OCI-LY3 (cell line): ENCODE data around the gene STX16.

ENCODE experiments used
- H2AFZ ChIP-seq: fragments of 200-600, 300-600 bp; shearing (Covaris generic); 2 replicates; pipeline ENCODE4 v1.6.0; 2014; ENCODE audit warnings: antibody characterized with exemption, low read depth, low read length
- H3K27ac ChIP-seq: fragments of 200-600, 300-600 bp; sonication (generic); 2 replicates; pipeline ENCODE4 v1.5.1; 2014; ENCODE audit warnings: mild to moderate bottlenecking, low read length, moderate library complexity, mixed read lengths
- H3K27me3 ChIP-seq: fragments of 200-600, 300-600 bp; sonication (generic); 2 replicates; pipeline ENCODE4 v1.6.1; 2014; ENCODE audit warnings: low read depth, low read length, mixed read lengths
- H3K36me3 ChIP-seq: fragments of 200-600, 300-600 bp; sonication (generic); replicated peaks from 2 replicates; pipeline ENCODE3; 2014; ENCODE audit warnings: low read depth, low read length, mixed read lengths
- H3K4me1 ChIP-seq: fragments of 300-600, 200-600 bp; sonication (generic); 2 replicates; pipeline ENCODE4 v1.6.1; 2014; ENCODE audit warnings: low read length, mixed read lengths
- H3K4me2 ChIP-seq: fragments of 200-600, 300-600 bp; sonication (generic); 2 replicates; pipeline ENCODE4 v1.6.1; 2014; ENCODE audit warnings: low read length, mixed read lengths
- H3K4me3 ChIP-seq: fragments of 300-600, 200-600 bp; sonication (generic); 2 replicates; pipeline ENCODE4 v1.5.1; 2014; ENCODE audit warnings: antibody characterized with exemption, mild to moderate bottlenecking, low read length, moderate library complexity
- H3K79me2 ChIP-seq: fragments of 300-600, 200-600 bp; shearing (Covaris generic); 2 replicates; pipeline ENCODE4 v1.6.1; 2014; ENCODE audit warnings: mild to moderate bottlenecking, low read length, mixed read lengths
- H3K9ac ChIP-seq: fragments of 300-600, 200-600 bp; shearing (Covaris generic); 2 replicates; pipeline ENCODE4 v1.6.0; 2014; ENCODE audit warnings: mild to moderate bottlenecking, low read length, moderate library complexity
- H3K9me3 ChIP-seq: fragments of 200-600, 300-600 bp; shearing (Covaris generic); 2 replicates; pipeline ENCODE4 v1.6.1; 2014; ENCODE audit warnings: low read length, mixed read lengths; ENCODE audit not compliant: insufficient read depth
- H4K20me1 ChIP-seq: fragments of 200-600, 300-600 bp; sonication (generic); 2 replicates; pipeline ENCODE4 v1.6.1; 2016; ENCODE audit warnings: low read length, mixed read lengths; ENCODE audit not compliant: insufficient read depth
- EZH2phosphoT487 ChIP-seq: fragments of 200-600 bp; shearing (Covaris generic); IDR thresholded peaks from 2 replicates; pipeline ENCODE4 v1.6.1; 2018; ENCODE audit warnings: antibody characterized with exemption, mixed run types, low read depth
- TF ChIP-seq, protein P1 (sequence below): fragments of 200-600, 300-600 bp; sonication (generic); IDR thresholded peaks from 2 replicates; pipeline ENCODE4 v1.5.1; 2014; ENCODE audit warnings: antibody characterized with exemption, low read length, low read depth

Gene STX16

DNA sequence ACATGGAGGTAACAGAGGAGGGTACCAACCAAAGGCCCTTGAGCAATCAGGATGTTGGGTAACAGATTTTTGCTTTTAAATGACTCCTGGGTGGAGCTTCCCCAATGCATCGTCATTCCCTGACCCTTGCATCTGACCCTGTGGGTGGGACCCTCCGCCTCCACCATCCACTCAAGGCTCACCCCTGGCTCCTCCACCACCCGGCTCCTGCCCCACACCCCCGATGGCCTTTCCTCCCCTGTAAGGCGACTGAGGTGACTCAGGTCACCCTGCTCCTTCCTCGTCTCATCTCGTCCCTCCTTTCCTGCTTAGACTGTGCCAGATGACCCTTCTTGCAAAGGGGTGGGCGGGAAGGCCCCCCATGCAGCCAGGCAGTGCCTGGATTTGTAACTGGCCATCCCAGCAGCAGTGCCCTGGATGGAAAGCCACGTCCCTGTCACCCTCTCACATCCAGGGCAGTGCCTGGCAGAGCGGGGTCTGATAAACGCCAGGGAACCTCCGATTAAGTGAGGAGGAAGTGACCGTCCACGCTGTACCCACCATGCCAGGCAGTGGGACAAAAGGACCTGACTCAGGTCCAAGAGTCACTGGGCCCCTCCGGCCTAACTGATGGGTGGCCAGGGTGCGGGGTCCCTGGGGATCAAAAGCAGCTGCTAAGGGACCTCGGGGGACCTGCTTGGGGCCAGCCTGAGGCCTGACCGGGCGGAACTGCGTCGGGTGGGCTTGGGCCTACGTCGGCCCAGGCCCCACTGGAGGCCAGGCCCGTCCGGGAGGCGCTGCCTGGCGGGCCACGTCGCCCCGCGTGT lies 40.9 kb downstream of the STX16 start:
- Histone ChIP-seq H3K36me3 (peaks cover 15% of the 10 kb centered on the region), H2AFZ (peak overlapping the region; percentile 87)

DNA sequence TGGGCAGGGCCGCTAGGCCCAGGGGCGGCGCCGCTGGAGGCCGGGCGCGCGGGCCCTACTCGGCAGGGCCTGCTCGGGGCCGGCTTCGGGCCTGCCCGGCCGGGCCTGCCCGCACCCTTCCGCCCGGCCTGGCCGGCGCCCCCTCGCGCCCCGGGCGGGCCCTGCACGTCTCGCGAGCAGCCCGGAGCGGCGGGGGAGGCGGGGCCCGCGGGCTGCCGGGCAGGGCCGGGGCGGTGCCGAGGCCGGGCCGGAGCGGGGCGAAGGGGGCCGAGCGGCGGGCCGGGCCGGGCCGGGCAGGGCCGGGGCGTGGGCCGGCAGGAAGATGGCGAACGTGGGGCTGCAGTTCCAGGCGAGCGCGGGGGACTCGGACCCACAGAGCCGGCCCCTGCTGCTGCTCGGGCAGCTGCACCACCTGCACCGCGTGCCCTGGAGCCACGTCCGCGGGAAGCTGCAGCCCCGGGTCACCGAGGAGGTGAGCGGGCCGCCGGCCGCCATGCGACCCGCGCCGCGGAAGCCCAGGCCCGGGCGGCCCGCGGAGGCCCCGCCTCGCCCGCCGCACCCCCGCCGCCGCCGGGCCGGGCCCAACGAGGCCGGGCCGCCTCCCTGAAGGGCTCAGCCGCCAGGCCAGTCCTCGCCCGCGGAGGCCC lies 41.6 kb downstream of the STX16 start, which contains the start of gene NPEPL1:
NPEPL1 (plus strand) TSS at position 222 of the 647 bp plus-strand sequence; CDS start at position 323, 101 bp downstream.
- Histone ChIP-seq H3K9me3 (no peaks in the 10 kb centered on the region), H3K4me3 (peak within 1 kb of the TSS; percentile 79), H3K27ac (no peak within 1 kb of the TSS), H3K4me2 (peak within 1 kb of the TSS; percentile 82), H4K20me1 (no peaks in the 10 kb centered on the region), H3K4me1 (peaks cover 13% of the 10 kb centered on the region), H3K9ac (peak within 1 kb of the TSS; percentile 73), H3K36me3 (peaks cover 17% of the 10 kb centered on the region), H3K27me3 (no peaks in the 10 kb centered on the region), H2AFZ (peak within 1 kb of the TSS; percentile 87), H3K79me2 (peaks cover 10% of the 10 kb centered on the region)
- no peak for TF ChIP-seq EZH2phosphoT487
- TF ChIP-seq, protein P1, sequence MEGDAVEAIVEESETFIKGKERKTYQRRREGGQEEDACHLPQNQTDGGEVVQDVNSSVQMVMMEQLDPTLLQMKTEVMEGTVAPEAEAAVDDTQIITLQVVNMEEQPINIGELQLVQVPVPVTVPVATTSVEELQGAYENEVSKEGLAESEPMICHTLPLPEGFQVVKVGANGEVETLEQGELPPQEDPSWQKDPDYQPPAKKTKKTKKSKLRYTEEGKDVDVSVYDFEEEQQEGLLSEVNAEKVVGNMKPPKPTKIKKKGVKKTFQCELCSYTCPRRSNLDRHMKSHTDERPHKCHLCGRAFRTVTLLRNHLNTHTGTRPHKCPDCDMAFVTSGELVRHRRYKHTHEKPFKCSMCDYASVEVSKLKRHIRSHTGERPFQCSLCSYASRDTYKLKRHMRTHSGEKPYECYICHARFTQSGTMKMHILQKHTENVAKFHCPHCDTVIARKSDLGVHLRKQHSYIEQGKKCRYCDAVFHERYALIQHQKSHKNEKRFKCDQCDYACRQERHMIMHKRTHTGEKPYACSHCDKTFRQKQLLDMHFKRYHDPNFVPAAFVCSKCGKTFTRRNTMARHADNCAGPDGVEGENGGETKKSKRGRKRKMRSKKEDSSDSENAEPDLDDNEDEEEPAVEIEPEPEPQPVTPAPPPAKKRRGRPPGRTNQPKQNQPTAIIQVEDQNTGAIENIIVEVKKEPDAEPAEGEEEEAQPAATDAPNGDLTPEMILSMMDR = no peak

More for the DNA sequence above, 40.9 kb downstream of the STX16 start:
- H3K4me3 ChIP-seq = peak overlapping the region; percentile 65
- TF ChIP-seq, protein P1 = no peak
- TF ChIP-seq EZH2phosphoT487 = no peak
- no peaks in the 10 kb centered on the region for H3K9me3 ChIP-seq
- H3K4me1 ChIP-seq = peaks cover 13% of the 10 kb centered on the region
- H3K27ac ChIP-seq = no peak overlapping the region
- H4K20me1 ChIP-seq = no peaks in the 10 kb centered on the region
- H3K9ac ChIP-seq = peak overlapping the region; percentile 59
- peaks cover 10% of the 10 kb centered on the region for H3K79me2 ChIP-seq
- H3K27me3 ChIP-seq = no peaks in the 10 kb centered on the region
- H3K4me2 ChIP-seq = peak overlapping the region; percentile 64

DNA sequence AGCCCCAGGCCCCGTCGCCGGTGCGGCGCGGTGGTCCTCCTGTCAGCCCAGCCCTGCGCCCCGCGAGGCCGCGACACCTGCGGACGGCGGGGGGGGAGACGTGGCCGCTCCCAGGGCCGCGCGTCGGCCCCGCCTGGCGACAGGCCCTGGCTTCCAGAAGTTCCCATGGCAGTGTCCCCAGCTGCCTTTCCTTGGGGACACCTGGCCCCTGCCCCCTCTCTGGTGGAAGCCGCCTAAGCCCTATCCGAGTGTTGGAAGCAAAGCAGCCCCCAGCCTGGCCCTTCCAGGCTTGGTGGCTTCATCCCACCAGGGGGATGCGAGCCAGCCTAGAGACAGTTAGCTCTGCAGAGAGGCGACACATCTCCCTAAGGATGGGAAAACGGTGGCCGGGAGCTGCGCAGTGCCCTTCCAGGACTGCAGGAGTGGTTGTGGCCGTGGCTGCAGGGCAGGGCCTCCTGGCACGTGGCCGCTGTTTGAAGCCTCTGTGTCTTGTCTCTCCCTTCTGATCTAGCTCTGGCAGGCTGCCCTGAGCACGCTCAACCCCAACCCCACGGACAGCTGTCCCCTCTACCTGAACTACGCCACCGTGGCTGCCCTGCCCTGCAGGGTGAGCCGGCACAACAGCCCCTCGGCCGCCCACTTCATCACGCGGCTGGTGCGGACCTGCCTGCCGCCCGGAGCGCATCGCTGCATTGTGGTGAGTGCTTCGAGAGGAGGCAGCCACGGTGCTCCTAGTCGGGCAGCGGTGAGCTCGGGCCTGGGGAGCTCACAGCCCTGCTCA lies 42.3 kb downstream of the STX16 start:
- Histone ChIP-seq H3K36me3 (peaks cover 17% of the 10 kb centered on the region), H4K20me1 (no peaks in the 10 kb centered on the region), H3K27ac (no peak overlapping the region), H2AFZ (no peak overlapping the region), H3K79me2 (peaks cover 10% of the 10 kb centered on the region), H3K4me3 (peak overlapping the region; percentile 79), H3K9ac (peak overlapping the region; percentile 73), H3K4me1 (peaks cover 13% of the 10 kb centered on the region), H3K4me2 (peak overlapping the region; percentile 82), H3K27me3 (no peaks in the 10 kb centered on the region), H3K9me3 (no peaks in the 10 kb centered on the region)
- TF ChIP-seq EZH2phosphoT487 = no peak
- TF ChIP-seq, protein P1 = no peak
